IMR-90 (cell line): Measurements from ENCODE around the gene KRT27.

Experiments used
- BHLHE40 ChIP-seq: fragments of 150-350 bp; IDR thresholded peaks from 2 replicates; pipeline ENCODE4 v1.6.1; 2016; ENCODE audit warnings: mild to moderate bottlenecking, low read depth, low read length
- CEBPB ChIP-seq: IDR thresholded peaks from 2 replicates; pipeline ENCODE4 v1.6.1; 2012; ENCODE audit warnings: low read depth, low read length, improper control_type of control experiment
- CTCF ChIP-seq: conservative IDR thresholded peaks from 2 replicates; pipeline ENCODE4 v1.5.1; 2012; ENCODE audit warnings: mild to moderate bottlenecking, low read depth, low read length, improper control_type of control experiment
- FOS ChIP-seq: fragments of 150-350 bp; IDR thresholded peaks from 2 replicates; pipeline ENCODE4 v1.6.1; 2016; ENCODE audit warnings: low read depth, low read length
- MAFK ChIP-seq: IDR thresholded peaks from 2 replicates; pipeline ENCODE4 v1.6.1; 2012; ENCODE audit warnings: low read depth, low read length, improper control_type of control experiment
- MAZ ChIP-seq: IDR thresholded peaks from 2 replicates; pipeline ENCODE4 v1.6.1; 2012; ENCODE audit warnings: low read depth, mild to moderate bottlenecking, low read length, improper control_type of control experiment, moderate library complexity, borderline replicate concordance
- MXI1 ChIP-seq: IDR thresholded peaks from 2 replicates; pipeline ENCODE4 v1.6.1; 2012; ENCODE audit warnings: low read depth, mild to moderate bottlenecking, low read length, moderate library complexity, borderline replicate concordance
- POLR2A ChIP-seq: IDR thresholded peaks from 2 replicates; pipeline ENCODE4 v1.6.1; 2012; ENCODE audit warnings: mild to moderate bottlenecking, low read depth, low read length
- RAD21 ChIP-seq: IDR thresholded peaks from 2 replicates; pipeline ENCODE4 v1.6.1; 2012; ENCODE audit warnings: low read length, improper control_type of control experiment
- RCOR1 ChIP-seq: IDR thresholded peaks from 2 replicates; pipeline ENCODE4 v1.6.1; 2012; ENCODE audit warnings: mild to moderate bottlenecking, low read length, improper control_type of control experiment; ENCODE audit not compliant: insufficient replicate concordance
- RFX5 ChIP-seq: IDR thresholded peaks from 2 replicates; pipeline ENCODE4 v1.8.0; 2012; ENCODE audit warnings: low read depth, mild to moderate bottlenecking, low read length, moderate library complexity
- SMC3 ChIP-seq: fragments of 150-350 bp; IDR thresholded peaks from 2 replicates; pipeline ENCODE4 v1.6.1; 2016; ENCODE audit warnings: low read depth, mild to moderate bottlenecking, antibody characterized with exemption, low read length, moderate library complexity
- USF2 ChIP-seq: fragments of 150-350 bp; IDR thresholded peaks from 2 replicates; pipeline ENCODE4 v1.6.1; 2017; ENCODE audit warnings: mild to moderate bottlenecking, antibody characterized with exemption, low read length, low read depth

GRCh38 chr17:40760105-40761016 lies 22.0 kb downstream of the KRT27 start:
- TF ChIP-seq CTCF: no peak
- no peak for TF ChIP-seq SMC3
- no peak for TF ChIP-seq POLR2A
- no peak for TF ChIP-seq MAFK
- no peak for TF ChIP-seq USF2
- TF ChIP-seq MXI1: no peak
- TF ChIP-seq RAD21: no peak
- TF ChIP-seq BHLHE40: no peak
- TF ChIP-seq RCOR1: no peak
- no peak for TF ChIP-seq CEBPB
- no peak for TF ChIP-seq MAZ
- no peak for TF ChIP-seq FOS
- no peak for TF ChIP-seq RFX5
